CD4-positive, alpha-beta T cell treated with Interleukin-6 for 4 hours (primary cell): Measurements from ENCODE around the gene POLR3A.
"Not testable (repeated sequence)": the region's sequence is repeated elsewhere in the genome, so short reads cannot be mapped to it uniquely, and the experiment has no call there.

Experiments used
- DNase-seq: peaks from one replicate; pipeline ENCODE4 v3.0.0-alpha.2; 2020; ENCODE audit warnings: mixed read lengths

Gene POLR3A

DNA sequence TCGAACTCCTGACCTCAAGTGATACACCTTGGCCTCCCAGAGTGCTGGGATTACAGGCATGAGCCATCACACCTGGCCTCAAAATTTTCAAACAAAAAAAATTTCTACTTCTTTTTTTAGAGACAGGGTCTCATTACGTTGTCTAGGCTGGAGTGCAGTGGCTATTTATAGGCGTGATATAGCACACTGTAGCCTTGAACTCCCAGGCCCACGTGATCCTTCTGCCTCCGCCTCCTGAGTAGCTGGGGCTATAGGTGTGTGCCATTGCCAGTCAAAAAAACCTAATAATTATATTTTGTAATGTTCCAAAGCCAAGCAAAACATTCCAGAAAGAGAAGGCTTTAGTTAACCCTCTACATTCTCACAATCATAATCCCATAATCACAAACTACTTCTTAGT is 13.8 kb downstream of the POLR3A start:
- DNase-seq: no peak

DNA sequence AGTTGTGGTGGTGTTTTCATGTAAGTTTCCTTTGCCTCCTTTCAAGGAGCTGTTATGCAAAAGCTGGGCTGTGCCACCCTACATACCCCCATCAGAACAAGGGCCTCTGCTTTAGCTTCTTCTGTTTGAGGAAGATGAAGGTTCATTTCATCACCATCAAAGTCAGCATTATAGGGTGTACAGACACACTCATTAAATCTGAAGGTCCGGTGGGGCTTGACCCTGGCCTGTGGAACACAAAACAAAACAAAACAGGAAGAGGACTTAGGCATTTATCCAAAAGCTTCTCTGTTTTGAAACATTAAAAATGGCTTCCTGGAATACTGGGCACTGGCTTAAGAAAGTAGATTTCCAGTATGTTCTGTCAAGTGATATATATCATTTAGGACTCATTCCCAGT is 15.8 kb downstream of the POLR3A start:
- no peak for DNase-seq

DNA sequence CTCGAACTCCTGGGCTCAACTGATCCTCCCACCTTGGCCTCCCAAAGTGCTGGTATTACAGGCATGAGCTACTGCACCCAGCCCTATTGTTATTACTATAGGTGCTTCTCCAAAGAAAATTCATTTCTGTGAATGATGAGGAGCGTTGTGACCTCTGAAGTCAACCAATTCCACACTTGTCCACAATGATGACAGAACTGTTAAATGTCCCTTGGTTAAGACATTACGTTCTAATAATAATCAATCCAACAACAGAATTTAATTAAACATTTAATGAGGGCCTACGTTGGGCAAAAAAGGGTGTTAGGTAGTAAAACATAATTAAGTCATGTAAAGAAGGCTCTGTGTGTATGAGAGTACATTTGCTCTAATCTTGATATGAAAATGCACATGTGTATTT is 18.2 kb downstream of the POLR3A start:
- DNase-seq: no peak

DNA sequence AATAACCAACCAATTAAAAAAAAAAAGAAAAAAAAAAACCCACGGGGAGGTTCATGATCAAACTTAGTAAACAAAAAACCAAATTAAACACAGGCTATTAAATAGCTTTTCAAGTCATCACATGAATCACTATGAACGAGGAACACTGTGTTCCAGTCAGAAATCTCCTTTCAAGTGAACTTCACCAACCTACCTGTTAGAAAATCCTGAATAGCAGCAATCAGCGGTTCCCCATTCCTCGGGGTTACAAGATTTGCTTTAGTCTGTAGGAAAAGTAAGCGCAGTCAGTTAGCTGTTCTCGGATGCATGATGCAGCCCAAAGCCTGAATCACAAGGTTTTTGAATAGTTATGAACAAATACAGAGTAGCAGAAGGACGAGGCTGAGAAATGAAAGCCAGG is 19.0 kb downstream of the POLR3A start:
- DNase-seq: no peak

DNA sequence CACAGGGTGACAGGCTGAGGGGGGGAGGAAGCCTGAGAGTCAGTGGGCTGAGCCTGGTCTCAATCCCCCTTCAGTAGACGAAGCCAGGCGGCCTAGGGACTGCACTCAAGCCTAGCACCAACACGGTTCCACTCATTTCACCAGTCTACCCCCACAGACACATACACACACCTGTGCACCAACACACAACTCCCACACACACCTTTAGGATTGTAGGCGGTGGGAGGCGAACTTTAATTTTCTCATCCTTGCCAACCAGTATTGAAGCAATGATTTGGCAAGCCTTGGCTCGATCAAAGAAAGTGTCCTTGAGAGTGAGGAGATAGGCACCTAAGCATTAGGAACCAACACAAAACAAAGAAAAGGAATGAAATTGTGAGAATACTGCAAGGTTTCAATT is 19.7 kb downstream of the POLR3A start:
- DNase-seq: no peak

DNA sequence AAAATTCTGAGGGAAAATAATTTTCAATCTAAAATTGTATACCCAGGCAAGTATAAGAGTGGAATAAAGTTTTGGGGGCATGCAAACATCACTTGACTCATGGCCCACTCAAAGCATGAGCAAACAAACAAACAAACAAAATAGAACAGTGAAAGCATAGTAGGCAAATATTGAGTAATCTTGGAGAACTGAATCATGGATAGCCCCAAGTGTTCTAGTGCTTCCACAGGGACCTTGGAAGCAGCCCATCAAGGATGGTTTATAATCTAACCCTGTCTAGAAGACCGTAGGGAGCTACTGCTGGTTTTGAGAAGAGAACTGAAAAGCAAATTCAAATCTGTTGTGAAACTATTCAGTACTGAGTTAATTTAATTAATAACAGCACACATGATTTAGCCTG is 22.1 kb downstream of the POLR3A start:
- no peak for DNase-seq

DNA sequence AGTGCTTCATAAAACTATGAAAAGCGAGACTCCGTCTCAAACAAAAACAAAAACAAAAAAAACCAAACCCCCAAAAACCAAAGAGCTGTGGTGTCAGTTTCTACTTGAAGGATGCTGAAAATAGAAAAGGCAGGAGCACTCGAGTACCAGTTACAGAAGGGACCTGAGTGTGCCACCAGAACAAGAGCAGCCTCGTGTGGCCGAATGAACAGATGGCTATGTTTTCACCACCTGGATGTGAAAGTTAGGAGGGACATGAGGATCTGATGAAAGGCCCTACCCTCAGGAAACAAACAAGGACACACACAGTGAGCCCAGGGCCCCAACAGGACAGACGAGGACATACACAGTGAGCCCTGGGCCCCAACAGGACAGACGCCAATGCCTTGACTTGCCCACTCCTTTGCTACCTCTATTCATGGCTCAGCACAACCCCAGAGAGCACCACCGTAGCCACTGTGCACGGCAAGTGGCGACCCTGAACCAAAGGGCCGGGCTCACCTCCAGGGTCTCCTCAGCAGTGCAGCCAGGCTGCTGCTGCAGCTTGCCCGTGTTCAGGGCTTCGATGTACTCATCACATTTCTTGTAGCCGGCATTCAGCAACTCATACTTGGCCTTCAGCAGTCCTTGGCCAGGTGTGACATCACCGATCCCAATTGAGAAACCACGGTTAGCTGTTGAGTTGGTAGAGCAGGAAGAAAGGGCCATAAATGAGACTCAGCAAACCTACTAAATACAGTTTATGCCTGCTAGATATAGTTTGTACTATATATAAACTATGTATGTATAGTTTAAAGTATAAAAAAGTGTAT is 24.9 kb downstream of the POLR3A start:
- DNase-seq: no peak

DNA sequence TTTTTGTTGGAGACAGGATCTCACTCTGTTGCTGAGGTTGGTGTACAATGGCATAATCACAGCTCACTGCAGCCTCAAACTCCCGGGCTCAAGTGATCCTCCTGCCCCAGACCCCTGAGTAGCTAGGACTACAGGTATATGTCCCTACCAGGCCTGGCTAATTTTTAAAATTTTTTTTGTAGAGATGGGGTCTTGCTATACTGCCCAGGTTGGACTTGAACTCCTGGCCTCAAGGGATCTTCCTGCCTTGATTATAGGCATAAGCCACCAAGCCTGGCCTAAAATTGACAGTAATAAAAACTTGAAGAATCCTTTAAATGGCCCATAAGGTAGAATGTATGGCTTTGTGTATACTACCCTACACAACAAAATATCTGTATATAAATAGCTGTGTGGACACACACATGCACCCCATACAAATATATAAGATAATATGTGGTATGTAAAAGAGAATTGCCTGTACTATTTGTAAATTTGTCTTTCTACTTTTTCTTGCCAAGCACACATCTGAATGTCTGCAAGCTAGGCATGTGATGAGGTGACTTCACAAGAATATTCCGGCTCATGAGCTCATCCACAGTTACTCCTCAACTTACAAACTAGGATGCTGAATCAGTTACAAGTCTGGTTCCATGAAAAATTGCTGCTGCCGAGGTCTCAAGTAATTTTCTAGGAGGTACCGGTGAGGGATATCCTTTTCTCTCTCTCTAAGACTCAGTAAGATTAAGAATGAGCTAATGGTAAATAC is 26.6 kb downstream of the POLR3A start:
- DNase-seq: no peak

DNA sequence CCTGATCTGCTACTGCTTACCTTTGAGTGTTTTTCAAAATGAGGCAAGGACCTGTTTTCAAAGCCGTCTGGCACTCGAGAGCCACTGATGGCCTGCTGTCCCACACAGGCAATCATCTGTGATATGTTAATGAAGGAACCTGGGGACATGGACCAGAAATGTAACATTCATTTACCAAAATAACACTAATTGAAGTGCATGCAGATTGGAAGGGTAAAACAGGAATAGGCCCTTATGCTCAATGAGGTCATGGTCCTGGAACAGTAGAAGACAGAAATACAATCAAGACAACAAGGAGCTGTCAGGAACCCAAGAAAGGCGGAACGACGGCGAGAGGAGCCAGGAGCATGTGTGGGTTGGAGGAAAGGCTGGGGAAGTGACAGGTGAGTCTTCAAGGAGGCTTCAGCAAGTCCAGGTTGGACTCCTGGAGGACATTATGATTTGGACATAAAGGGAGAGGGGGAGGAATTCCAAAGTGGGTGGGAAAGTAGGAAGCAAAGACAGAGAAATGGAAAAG is 28.3 kb downstream of the POLR3A start:
- DNase-seq: no peak

DNA sequence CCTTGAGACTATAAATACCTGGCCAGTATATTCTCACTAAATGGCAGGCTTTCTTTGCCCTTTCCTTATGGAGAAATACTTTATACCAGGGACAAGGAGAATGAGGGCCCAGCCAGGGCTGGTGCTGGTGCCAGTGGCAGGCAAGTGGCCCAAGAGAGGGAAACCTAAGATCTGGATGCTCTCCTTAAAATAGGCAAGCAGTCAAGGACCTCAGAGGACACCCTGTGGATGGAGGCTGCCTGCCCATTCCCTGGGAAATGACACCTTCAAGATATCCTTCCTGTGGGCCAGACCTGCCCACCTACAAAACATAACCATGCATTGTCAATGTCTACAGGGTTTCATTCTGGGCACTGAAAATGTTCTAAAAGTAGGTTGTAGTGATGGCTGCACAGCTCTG is 29.1 kb downstream of the POLR3A start:
- DNase-seq: no peak

DNA sequence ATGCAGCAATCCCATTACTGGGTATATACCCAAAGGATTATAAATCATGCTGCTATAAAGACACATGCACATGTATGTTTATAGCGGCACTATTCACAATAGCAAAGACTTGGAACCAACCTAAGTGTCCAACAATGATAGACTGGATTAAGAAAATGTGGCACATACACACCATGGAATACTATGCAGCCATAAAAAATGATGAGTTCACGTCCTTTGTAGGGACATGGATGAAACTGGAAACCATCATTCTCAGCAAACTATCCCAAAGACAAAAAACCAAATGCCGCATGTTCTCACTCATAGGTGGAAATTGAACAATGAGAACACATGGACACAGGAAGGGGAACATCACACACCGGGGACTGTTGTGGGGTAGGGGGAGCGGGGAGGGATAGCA is 30.5 kb downstream of the POLR3A start:
- DNase-seq: not testable (repeated sequence)

DNA sequence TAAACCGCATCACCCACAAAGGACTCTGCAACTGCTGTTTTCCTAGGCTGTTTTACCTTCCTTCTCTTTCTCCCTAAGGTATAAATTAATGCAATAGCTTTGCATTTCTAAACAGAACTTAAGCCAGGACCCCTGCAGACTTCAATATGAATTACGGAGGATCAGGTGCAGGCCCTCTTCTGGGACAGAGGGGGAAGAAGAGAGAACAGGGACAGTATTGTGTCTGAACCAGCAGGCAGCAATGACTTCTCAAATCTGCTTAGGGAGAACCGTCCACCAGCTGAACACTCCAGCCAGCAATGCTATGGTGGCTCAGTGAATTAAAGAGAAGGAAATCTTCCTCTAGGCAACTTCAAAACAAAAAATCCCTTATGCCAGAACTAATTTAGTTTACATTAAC is 35.7 kb downstream of the POLR3A start:
- DNase-seq: no peak

DNA sequence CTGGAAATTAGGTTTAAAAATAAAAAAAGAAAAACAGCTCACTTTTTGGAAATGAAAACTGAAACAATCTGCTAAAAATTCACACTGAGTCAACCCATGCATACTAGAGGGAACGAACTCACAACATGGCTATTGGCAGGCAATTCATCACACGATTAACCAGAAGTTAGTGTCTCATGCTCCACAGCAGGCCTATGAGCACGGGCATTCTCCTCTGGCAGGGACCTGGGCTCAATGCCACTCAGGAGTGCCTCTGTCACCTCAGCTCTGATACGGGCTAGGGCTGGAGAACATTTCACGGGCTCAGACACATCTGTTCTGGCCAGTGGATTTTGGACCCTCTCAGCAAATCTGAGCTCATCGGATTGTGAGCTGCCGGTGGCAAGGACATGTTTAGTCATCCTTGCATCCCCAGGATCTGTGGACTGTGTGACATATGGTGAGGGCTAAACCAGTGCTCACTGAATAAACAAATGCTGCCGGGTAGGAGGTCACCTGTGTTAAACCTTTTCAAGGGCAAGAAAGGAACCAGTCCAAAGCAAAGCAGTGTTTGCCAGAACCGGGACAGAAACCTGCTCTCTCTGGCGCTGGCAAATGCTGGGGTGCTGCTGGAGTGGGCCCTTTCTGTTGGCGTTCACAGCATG is 40.1 kb downstream of the POLR3A start:
- no peak for DNase-seq

DNA sequence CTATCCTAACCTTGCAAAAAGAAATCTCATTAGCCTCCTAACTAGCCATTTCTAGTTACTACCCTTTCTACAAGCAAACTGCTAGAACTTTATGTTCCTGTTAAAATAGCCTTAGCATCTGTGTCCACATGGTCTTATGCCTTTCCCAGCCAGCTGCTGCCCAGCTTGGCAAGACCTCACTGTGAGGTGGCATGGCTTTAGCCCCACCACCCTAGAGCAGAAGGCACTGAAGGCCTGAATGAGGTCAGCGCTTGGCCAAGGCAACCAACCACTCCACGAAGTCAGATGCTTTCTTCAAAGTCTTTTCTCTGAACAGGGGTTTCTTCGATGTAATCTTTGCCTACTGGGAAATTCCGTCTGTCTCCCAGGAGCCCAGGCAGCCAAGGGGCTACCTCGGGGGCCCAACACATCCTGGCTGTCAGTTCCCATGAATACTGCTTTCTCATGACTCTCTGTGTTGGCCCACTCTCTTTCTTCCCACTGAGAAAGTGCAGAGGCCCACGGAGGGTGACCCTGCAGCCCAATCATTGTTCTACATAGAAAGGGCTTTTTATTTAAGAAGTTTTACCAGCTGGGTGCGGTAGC is 41.6 kb downstream of the POLR3A start:
- DNase-seq: no peak

DNA sequence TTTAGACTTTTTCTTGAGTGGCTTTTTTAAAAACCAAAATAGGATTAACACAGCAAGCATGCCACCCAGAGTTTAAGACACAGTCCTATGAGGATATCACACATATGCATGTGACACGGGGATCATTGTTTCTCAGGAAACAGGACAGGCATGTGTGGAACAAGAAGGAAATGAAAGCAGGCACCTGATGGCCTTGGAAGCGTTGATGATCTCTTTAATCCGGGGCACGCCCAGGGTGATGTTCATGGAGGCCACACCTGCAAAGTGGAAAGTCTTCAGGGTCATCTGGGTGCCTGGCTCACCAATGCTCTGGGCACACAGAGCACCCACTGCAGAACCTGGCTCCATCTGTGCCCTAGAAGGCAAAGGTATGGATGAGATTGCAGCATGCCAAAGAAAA is 44.3 kb downstream of the POLR3A start:
- no peak for DNase-seq

DNA sequence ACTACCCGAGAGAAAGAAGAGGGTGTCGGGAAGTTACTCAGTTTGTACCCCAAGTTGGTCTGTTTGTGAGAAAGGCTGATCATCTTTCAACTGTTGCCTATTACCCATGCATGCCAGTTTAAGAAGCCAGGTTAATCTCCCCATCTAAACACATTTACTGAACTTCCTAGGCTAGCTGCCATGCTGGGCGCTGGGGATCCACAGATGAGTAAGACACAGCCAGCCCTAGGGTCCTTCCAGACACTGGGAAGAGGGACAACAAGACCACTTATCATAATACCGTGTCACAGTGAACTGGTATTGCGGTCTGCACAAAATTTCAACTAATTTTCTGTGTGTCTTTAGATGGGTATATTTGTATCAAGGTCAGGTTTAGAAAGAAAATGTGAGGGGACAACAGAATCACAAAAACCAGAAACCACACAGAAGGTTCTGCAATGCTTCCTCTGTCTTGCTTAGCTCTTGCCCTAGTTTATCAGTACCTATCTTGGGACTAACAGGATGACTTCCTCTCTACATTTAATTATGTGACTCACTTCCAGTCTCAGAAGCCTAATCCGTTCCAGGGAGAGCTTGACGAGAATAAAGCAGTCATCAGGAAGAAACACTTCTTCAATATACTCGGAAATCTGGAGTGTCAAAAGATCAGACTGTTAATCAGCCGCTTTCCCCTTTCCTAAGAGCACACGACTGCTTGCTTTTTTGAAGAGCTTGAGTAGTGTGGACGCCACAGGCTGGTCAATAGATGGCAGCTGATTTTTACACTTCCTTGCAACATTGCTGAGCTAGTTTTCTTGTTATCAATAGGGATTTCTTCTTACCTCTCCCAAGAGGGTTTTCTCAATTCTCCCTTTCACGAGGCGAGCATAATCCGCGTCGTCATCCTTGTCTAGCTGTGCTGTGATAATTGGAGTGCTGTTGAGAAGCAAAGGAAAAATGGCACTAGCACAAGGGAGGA is 45.7 kb downstream of the POLR3A start:
- no peak for DNase-seq

DNA sequence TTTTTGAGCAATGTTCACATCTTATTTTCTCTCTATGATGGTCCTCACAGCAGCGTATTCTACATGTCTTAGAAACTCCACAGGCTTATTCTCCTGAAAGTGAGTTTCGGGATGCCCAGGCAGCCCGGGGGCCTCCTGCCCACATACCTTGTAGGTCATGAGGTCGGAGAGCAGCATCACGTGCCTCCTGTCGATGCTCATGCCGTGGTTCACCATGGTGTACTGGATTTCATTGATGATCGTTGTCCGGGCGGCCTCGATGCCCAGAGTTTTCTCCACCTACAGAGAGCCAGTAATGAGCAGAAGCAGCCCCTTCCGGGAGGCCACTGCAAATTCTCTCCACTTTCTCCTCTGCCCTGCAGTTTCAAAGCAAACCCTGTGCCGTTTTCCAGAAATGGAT is 48.0 kb downstream of the POLR3A start:
- no peak for DNase-seq

DNA sequence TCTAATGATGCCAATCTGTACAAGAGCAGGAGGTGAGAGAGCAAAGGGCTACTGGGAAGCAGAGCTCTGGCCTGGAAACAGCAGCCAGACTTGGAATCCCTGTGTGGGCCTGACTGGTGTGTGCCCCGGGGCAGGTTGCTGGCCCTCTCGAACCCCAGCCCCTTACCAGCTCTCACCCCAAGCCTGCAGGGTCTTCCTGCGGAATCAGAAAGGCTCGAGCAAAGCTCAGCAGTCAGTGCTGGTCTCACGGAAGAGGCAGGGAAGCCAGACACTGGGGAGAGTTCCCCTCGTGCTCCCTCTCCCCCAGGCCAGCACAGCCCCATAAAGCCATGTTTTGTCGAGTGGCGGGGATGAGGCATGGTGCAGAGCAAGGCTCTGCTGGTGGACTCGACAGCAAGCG is 50.1 kb downstream of the POLR3A start:
- DNase-seq: no peak

DNA sequence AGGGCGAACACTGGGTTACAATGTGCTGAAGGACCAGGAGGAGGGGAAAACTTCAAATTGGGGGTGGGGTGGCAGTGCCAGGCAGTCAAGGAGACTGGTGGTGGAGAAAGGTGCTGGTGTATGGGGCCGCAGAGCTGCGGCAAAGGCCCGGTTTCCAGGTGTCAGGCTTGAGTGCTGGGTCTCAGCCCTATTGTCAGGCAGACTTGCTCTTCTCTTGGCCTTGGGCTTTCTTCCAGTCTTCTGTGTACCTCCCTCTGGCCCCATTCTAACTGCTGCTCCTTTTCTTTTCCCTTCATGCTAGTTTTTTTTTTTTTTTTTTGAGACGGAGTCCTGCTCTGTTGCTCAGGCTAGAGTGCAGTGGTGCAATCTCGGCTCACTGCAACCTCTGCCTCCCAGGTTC is 51.0 kb downstream of the POLR3A start:
- no peak for DNase-seq

DNA sequence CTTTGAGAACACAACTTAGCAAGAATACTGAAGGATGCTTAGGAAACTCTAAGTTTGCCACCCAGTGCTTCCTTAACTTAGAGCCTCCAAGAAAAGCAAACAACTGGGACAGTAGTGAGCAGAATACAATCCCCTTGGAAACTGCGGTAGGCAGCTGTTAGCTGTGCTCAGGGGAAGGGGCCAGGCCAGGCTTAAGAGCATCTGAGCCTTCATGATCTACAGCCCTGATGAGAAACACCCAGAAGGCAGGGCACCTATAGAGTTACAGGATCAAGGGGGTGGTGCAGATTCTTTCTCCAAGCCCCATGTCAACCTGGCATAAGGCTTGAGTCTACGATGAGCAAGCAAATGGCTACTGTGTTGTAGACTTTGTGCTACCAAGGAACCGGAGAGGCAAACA is 51.4 kb downstream of the POLR3A start:
- DNase-seq: no peak

DNA sequence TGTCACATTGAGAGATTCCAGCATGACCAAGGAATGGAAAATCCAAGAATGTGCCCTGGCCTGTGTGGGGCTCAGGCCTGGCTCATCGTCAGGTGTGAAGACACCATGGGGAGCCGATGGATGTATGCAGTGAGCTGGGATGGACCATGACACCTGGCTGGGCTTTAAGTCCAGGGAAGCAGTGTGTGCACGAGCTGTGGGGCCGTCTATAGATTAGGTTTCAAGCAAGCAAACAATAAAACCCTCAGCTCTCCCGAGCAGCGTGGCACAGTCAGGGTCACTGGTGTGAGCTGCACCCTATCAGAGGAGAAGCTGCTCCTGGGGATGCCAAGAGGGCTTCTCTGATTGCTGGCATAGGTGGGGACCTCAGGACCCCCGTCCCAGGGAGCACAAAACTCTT is 52.3 kb downstream of the POLR3A start:
- no peak for DNase-seq

DNA sequence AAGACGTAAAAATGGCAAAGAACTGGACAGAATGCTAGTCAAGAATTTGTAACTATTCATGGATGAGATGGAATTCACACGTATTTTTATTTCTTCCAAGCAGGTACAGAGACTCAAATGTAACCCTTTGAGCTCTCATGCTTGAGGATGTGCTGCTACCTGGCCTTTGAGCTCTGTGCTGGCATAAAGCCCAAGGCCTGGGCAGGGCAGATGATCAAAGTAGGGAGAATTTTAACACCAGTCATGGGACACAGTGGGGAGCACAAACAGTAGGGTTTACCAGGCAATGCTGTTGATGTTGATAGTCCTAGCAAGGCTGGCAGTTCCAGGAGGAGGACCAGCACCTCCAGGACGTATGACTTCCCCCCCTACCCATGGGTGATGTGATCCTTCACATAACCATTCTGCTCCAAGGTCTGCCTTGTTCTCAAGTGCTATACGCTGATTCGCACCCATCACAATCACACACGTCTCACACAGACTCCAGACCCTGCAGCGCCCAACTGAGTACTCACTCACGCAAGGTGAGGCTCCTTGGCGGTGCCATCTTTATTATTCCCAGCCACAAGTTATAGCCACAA is 54.1 kb downstream of the POLR3A start:
- no peak for DNase-seq
